ENCODE results near the gene EXOC4.

EXOC4 gene

DNA sequence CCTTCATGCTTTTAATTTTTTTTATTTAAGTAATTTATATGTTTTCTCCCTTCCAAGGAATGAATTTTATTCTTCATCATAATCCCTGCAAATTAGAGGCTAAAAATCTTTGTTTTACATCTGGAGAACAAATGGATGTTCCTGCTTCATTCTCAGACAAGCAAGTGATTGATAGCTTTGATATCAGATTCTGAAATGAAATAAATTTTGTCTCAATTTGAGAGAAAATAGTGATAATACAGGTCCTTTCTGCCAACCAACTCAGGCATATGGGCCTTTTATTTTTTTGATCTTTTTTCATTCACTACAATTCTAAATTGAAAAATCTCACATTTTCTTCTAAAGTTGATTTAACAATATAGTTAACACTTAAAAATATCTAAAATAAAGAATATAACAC is 427.1 kb downstream of the EXOC4 start:
- DNase-seq, result no peak

DNA sequence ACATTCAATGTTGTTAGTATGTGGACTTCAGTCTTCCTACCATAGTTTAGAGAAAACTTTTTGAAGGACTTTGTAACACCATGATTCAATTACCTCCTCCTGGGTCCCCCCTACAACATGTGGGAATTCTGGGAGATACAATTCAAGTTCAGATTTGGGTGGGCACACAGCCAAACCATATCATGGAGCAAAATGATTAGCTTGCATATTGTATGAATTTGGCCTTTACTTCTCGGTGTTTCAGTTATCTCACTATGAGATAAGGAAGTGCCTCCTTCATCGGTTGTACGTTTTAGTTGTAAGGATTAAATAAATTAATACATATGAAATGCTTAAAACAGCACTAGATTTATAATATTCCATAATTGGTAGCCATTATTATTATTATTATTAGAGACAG is 428.7 kb downstream of the EXOC4 start:
- no peak for DNase-seq

DNA sequence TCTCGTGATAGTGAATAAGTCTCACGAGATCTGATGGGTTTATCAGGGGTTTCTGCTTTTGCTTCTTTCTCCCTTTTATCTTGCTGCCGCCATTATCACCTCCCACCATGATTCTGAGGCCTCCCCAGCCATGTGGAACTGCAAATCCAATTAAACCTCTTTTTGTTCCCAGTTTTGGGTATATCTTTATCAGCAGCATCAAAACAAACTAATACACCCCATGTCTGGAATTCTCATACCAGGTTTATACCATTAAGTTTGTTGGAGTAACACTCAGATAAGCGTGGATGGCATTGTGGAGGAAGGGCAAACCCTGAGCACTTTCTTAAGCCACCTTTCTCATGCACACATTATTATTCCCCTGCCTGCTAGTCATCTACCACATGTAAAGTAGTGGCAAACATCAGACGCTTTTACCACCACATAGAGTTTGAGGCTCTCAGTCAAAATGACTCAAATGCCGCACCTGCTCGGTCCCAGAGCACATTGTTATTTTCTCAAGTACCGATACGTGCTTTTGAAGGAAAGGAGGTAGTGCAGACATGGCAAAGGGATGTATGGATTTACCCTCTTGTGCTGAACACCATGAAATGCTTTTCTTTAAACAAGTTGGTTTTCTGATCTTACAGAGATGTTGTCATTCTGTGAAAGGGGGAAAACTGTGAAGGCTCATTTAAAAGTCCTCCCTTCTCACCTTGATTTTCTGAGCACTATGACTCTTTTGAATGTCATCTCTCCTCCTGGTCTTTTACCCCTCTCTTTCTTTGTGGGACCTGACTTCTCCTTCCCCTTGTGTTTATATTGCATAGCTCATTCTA is 429.7 kb downstream of the EXOC4 start:
- no peak for DNase-seq

DNA sequence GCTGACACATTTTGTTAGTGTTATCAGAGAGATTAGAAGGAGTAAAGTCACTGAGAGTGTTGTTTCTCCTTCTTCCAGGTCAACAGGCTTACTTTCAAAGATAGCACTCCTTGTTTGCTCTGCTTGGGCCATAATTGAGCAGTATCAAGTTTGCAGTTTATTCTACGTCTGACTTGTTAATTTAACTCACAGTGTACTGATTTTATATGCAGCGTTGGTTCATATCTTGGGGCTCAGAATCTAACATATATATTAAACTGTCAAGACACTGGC is 430.2 kb downstream of the EXOC4 start:
- no peak for DNase-seq

DNA sequence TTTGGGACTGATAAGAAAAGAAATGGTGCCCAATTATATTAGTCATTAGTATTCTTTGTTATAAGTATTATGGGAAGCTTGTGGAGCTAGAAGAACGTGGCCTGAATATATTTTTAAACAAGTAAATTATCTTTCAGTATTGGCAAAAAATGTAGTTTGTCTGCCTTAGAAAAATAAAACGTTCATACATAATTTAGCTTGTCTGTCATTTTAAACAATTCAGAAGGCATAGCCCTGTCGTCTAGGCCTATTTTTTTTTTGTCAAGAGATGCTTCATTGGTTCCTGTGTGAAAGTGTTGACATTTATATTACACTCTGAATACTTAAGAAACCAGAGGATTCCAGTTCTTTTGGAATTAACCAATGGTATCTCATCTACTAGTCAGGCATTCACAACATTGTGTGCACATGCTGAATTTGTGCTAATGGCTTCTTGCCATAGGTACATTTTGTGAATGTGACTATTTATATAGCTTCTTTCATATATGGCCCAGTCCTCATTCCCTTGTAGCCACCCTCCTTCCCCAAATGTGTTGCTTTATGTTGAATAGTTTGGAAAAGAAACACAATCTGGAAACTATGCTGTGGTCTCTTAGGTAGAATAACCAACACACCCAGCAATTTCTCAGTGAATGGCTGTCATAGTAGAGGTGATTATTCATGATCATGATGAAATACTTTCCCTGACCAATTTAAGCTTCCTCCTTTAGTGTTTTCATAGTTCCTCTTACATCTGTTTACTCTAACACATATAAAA is 435.8 kb downstream of the EXOC4 start:
- peak; percentile 21 for DNase-seq

DNA sequence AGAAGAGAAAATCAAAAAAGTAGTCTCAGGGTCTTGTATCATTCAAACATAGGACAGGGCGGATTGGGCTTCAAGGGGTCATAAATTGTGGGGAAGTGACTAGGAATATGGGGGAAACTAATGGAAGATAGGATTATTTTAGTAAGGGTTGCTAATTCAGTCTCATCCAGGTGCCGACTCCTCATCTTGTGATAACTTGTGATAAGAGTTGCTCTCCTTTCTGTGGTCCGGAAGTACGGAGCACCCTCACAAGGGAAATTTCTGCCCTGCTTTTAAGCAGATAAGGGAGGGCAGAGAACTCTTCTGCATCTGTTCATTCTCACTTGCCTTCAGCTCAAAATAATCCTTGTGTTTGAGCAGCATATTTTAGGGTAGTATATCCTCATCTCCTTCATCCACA is 437.9 kb downstream of the EXOC4 start:
- no peak for DNase-seq

DNA sequence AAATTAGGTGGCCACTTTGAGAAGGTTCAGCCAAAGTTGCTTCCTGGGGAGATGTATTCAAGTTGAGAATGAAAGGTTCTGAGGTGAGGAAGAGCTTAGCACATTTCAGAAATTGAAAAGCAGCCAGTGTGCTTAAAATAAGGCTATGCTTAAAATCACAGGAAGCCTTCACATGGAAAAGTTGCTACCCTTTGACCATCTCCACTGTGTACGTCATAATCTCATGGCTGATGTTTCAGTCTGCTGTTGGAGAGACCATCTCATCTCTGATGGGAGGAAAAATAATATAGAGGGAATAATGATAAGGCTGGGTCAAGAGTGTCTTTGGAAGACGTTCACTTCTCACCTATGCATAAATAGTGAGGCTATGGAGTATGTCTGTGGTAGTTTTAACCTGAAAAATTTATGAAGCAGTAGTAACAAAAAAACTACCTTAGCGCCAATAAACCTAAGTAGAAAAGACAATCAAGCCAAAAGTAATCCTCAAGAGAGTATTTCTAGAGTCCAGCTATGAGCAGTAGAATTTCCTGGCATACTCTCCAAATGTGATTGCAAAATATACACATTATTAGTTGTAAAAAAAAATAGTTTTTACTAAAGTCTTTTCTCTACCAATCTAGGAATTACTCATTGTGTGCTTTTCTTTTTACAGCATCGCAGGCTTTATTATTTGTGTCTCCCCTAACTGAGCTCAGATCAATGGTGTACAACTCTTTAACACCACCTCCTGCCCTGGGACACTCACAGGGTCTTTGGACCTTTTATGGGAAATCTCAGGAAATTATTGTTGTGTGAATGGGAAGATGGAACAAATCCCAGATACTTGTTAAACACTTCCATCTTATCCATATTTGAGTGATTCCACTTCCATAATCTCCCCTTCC is 439.1 kb downstream of the EXOC4 start:
- DNase-seq, result no peak

DNA sequence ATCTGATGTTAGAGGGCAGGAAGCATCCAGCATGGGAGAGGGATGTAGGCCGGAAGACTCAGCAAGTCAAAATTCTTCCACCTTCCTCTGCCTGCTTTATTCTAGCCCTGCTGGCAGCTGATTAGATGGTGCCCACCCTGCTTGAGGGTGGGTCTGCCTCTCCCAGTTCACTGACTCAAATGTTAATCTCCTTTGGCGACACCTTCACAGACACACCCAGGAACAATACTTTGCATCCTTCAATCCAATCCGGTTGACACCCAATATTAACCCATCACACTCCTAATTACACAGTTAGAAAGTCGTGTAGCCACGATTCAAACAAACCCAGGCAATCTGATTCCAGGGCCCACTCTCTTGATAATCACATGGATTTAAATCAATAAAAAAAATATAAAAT is 440.4 kb downstream of the EXOC4 start:
- no peak for DNase-seq

DNA sequence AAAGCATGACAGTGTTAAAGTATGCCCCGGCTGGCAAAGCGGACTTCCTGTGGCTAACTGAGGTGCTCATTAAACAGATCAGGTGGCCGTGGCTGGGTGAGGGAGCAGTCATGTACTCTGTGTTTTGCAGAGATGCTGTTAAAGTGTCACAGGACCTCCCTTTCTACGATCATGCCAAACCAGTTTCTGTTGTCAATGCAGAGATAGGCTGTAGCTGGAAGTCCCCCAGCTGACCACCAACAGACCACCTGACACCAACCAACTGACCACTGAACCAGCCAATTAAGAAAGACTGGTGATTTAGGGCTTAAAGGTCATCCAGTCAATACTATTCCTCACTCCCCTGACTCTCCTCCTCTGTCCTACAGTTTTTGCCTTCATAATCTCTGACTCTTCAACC is 443.2 kb downstream of the EXOC4 start:
- DNase-seq, result no peak

DNA sequence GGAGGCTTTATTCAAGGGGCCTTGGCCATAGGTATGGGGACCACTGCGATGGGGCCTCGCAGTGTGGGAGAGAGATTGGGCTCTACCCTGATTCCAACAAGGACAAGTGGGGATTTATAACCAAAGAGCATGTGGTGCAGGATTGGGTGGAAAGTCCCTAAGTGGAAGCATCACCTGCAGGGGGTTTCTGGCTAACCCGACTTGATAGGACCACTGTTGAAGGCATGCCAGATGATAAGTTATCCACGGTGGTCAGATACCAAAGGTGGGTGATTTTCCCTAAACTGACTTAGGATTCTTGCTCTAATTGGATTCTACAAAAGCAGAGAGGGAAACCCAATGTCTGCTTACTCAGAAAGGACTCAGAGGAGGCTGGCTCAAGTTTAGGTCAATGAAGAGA is 444.7 kb downstream of the EXOC4 start:
- DNase-seq, result no peak

DNA sequence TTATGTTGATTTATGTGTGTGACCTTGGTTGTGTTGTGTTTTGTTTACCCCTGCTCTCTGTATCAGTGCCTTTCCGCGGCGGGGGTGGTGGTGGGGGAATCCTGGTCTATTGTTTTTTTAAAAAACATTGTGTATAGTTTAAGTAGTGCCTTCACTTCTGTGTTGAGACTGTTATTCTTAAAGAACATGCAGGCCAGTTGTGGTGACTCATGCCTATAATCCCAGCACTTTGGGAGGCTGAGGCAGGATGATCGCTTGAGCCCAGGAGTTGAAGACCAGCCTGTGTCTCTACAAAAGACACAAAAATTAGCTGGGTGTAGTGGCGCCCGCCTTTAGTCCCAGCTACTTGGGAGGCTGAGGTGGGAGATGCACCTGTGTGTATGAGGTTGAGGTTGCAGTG is 445.2 kb downstream of the EXOC4 start:
- DNase-seq, result no peak

DNA sequence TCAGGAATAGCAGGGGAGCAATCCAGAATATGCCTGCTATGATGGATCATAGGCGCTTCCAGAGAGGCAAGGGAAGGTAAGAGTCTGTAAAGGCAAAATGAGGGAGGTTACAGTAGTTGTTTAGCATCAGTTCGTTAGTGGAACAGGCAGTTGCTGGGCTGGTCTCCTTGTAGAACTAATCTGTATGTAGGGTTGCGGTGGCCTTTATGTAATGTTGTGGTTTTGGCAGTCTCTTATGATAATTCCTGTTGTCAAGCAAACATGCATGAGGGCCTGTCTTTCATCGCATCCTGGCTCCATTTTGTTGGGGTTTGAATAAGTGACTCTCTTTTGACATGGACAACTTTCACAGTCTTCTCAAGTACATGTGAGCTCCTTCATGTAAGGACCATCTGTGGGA is 446.5 kb downstream of the EXOC4 start:
- no peak for DNase-seq

DNA sequence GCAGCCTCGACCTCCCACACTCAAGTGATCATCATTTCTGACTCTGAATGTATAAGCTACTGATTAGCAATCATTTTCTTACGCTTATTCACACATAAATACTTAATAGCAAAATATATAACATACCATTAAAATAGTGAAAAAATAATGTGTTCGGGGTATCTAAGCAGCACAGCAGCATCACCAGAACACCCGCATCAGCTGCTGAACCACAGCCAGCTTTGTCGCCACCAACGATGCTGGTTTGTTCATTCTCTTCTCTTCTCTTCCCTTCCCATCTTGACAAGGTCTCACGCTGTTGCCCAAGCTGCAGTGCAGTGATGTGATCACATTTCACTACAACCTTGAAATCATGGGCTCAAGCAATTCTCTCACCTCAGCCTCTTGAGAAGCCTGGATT is 449.2 kb downstream of the EXOC4 start:
- DNase-seq, result no peak

DNA sequence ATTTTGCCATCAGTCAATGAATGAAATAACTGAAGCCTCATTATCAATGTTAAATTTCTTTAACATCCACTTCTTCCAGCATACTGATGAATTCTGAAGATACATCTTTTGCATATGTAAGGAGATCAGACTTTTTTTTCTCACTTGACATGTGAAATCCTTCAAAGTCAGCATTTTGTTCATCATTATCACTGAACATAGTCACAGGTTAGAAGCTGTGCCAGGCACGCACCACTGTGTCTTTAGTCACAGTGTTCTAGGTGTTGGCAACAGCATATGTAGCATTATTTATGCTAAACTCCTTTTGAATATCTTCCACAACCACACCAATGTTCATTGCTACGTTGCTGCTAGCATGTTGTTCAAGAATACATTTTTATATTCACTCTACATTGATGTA is 450.1 kb downstream of the EXOC4 start:
- DNase-seq, result no peak

DNA sequence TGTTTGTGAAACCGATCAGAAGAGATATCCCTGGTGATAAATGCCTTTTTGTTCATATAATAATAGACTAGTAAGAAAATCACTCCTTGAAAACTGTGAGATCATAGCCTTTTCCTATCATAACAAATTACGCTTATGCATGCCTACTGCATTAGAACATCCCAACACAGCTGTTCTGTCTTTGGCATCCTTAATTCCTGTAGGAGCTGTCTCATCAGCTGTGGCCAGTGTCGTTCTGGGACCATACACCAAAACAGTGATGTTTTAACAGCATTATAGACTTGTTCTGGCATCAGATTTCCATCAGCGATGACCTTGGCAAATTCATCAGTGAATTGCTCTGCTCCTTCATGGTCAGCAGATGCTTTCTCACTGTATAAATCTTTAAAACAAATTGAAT is 450.7 kb downstream of the EXOC4 start:
- no peak for DNase-seq

DNA sequence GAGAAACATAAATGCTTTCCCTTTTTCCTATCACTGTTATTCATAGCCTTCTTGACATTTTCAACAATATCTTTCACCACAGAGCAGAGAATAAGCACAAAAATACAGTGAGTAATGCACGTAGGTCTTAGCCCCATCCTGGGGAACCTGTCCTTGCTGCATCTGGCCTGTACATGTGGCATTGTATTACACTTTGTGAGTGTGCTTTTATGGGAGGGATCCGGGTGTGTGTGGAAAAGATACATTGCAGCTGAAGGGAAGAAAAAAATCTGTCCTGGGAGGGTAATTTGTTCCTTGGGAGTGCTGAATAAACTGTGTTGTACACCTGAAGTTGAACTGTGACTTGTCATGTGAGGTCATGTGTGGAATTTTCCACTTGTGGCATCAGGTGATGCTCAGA is 451.6 kb downstream of the EXOC4 start:
- DNase-seq, result no peak

DNA sequence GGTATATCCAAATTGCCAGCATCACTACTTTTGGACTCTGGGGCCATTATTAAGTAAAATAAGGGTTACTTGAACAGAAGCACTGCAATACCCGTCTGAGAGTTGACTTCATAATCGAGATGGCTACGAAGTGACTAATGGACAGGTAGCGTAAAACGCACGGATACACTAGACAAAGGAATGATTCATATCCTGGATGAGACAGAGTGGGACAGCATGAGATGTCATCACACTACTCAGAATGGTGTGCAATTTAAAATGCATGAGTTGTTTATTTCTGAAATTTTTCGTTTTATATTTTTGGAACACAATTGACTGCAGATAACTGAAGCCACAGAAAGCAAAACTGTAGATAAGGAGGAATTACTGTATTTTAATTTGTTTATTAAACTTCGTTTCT is 452.7 kb downstream of the EXOC4 start:
- no peak for DNase-seq

DNA sequence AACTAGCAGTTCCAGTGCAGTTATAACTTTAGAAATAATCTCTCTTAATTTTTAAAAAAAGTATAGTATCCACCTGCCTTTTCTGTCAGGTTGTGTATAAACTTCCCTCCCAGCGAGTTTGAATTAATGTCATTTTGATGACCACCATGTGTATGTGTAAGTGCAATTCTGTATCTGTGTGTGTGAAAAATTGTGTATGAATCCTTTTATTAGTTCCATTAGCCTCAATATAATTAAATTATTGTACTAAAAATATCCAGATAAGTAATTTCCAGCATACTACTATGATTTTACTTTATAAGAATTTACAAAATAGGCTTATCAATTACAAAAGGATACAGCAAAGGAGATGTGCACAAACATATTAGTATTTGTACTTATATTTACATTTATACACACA is 453.1 kb downstream of the EXOC4 start:
- DNase-seq, result no peak

DNA sequence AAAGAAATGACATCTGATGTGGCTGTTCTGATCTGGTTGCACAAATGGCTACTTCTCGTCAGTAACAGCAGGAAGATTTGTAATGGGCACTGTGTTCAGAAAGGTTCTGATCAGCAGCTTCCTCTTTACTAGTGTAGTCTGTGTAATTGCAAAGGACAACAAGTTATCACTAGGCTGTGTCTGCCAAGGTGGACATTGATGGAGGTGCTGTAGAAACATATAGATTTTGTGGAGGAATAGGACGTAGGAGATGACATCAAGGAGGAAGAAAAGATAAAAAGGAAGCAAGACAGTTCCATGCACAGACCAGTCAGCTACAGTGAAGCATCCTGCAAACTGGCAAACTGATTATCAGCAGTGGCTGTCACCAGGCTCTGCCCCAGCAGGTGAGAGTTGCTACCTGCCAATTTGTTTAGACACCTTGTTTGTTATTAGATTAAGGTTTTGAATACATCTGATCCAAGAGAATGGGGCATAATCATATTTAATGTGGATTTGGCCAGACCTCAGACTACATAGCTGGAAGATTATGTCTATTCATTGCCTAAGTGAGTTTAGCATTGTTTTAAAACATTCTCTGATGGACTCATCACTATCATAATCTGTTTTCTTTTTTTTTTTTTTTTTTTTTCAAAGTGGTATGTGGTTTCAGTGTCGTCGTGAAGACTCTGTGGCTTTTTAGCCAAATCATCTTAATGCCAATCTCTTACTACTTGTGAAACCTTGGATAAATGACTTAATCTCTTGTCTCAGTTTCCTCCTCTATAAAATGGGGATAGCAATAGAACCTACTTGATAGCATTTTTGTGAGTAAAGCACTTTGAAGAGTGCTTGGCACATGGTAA is 456.4 kb downstream of the EXOC4 start:
- DNase-seq, result no peak

DNA sequence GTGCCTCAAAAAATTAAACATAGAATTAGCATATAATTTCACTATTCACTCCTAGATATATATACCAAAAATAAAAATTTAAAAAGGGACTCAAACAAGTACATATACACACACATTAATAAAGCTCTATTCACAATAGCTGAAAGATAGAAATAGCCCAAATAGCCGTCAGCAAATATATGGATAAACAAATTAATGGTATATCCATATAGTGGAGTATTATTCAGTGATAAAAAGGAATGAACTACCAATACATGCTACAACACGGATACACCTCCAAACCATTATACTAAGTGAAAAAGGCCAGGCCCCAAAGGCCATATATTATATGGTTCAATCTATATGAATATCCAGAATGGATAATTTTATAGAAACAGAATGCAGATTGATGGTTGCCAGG is 459.7 kb downstream of the EXOC4 start:
- DNase-seq, result no peak

DNA sequence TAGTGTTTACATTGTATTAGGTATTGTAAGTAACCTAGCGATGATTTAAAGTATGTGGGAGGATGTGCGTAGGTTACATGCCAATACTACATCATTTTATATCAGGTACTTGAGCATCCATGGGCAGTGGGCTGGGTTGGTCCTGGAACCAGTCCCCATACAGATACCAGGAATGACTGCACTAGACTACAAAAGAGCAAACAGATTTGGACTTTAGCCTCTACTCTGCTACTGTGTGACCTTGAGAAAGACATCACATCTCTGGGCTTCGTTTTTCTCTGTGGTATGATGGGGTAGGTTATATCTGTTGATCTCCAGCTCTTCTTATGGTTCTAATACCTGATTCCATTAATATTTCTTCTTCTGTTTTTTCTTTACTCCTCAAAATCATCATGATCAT is 461.8 kb downstream of the EXOC4 start:
- DNase-seq, result no peak

DNA sequence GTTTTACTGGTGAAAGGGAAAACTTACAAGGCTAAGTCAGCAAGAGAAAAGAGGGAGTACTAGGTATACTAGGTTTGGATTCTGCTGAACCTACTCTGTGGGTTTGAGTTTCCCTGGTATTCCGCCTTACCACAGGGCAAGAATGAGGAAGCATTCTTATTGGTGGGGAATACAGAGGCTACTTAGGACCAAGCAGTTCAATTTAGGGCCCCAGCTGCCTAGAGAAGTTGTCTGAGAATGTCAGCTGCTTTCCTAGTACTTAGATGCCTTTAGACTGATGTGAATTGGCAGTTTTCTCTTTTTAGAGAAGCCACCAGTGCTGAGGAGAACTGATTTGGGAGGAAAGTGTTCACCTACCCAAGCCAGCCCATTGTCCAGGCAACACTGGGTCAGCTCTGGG is 465.3 kb downstream of the EXOC4 start:
- no peak for DNase-seq

DNA sequence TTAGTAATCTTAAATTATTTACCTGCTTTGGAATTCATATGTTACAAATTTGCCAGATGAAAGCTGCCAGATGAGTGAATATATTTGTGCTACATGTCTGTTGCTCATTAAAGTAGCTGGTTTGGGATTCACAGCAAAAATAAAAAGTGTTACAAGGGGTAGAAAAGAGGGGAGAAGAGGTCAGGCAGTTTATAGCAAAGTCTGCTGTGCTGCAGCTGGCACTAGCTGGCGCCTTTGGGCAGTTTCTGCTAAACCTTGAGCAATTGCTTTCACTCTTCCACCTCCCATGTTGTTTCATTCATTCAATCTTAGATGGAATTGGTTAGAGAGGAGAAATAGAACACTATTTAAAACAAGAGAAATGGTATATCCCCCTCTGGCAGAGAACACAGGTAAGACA is 470.2 kb downstream of the EXOC4 start:
- DNase-seq, result no peak

Data from SIG-M5 (cell line).